Neuronal stem cell (in vitro differentiated cells): ENCODE data around the gene SLC51B.
"Not testable (repeated sequence)": the region's sequence is repeated elsewhere in the genome, so short reads cannot be mapped to it uniquely, and the experiment has no call there.

ENCODE experiments used
- DNase-seq: peaks from one replicate; pipeline ENCODE4 v3.0.0-alpha.2; 2013; ENCODE audit warnings: low spot score
- H2AFZ ChIP-seq: one replicate; pipeline ENCODE4 v1.6.1; 2013; ENCODE audit warnings: mild to moderate bottlenecking, low read length, inconsistent platforms
- H2AK5ac ChIP-seq: 2 replicates; pipeline ENCODE4 v1.6.1; 2013; ENCODE audit warnings: low read depth, mild to moderate bottlenecking, inconsistent platforms, low read length, moderate library complexity, mixed read lengths
- H2BK120ac ChIP-seq: 2 replicates; pipeline ENCODE4 v1.6.1; 2013; ENCODE audit warnings: low read depth, mild to moderate bottlenecking, inconsistent platforms, low read length, moderate library complexity, mixed read lengths
- H2BK12ac ChIP-seq: one replicate; pipeline ENCODE4 v1.6.1; 2013; ENCODE audit warnings: low read length, inconsistent platforms
- H2BK15ac ChIP-seq: 2 replicates; pipeline ENCODE4 v1.6.1; 2013; ENCODE audit warnings: mild to moderate bottlenecking, low read length, inconsistent platforms, mixed read lengths
- H2BK5ac ChIP-seq: one replicate; pipeline ENCODE4 v1.6.1; 2013; ENCODE audit warnings: inconsistent platforms, mild to moderate bottlenecking, low read length, moderate library complexity
- H3K14ac ChIP-seq: one replicate; pipeline ENCODE4 v1.6.1; 2013; ENCODE audit warnings: low read length, inconsistent platforms
- H3K18ac ChIP-seq: 2 replicates; pipeline ENCODE4 v1.6.1; 2013; ENCODE audit warnings: low read length, inconsistent platforms
- H3K23ac ChIP-seq: 2 replicates; pipeline ENCODE4 v1.6.1; 2013; ENCODE audit warnings: low read depth, mild to moderate bottlenecking, mixed read lengths, low read length, inconsistent platforms; ENCODE audit not compliant: poor library complexity
- H3K27ac ChIP-seq: replicated peaks from 3 replicates; pipeline ENCODE4 v1.5.1; 2013; ENCODE audit warnings: low read length, inconsistent platforms
- H3K27me3 ChIP-seq, 3 experiments: 2 replicates each; pipeline ENCODE4 v1.6.1; 2013; ENCODE audit warnings: low read length in 3 of 3, mild to moderate bottlenecking in 2 of 3, inconsistent platforms in 1 of 3, low read depth in 1 of 3, mixed read lengths in 1 of 3, moderate library complexity in 1 of 3; ENCODE audit not compliant: control insufficient read depth in 3 of 3, insufficient read depth in 3 of 3
- H3K36me3 ChIP-seq, 2 donors: replicated peaks in 1 of 2; 2 replicates each; pipeline ENCODE4 v1.6.1; 2013; ENCODE audit warnings: low read length in 2 of 2; ENCODE audit not compliant: control insufficient read depth in 2 of 2, insufficient read depth in 2 of 2
- H3K4ac ChIP-seq: 2 replicates; pipeline ENCODE4 v1.6.1; 2013; ENCODE audit warnings: inconsistent platforms, mild to moderate bottlenecking, low read length, moderate library complexity
- H3K4me1 ChIP-seq, 2 donors: 1 replicate in 1 of 2; 2 replicates in 1 of 2; pipeline ENCODE4 v1.6.1; 2013; ENCODE audit warnings: low read length in 2 of 2, low read depth in 1 of 2; ENCODE audit not compliant: control insufficient read depth in 2 of 2, insufficient read depth in 1 of 2
- H3K4me2 ChIP-seq: one replicate; pipeline ENCODE4 v1.6.1; 2013; ENCODE audit warnings: mild to moderate bottlenecking, low read length, inconsistent platforms; ENCODE audit not compliant: insufficient read depth, poor library complexity, severe bottlenecking
- H3K4me3 ChIP-seq, 2 donors: 2 replicates each; pipeline ENCODE4 v1.5.1; 2013; ENCODE audit warnings: low read length in 2 of 2, mild to moderate bottlenecking in 2 of 2, inconsistent platforms in 1 of 2, moderate library complexity in 1 of 2
- H3K79me1 ChIP-seq: one replicate; pipeline ENCODE4 v1.6.1; 2013; ENCODE audit warnings: low read depth, mild to moderate bottlenecking, inconsistent platforms, low read length, moderate library complexity
- H3K9ac ChIP-seq: one replicate; pipeline ENCODE4 v1.6.1; 2013; ENCODE audit warnings: mild to moderate bottlenecking, low read depth, low read length, inconsistent platforms; ENCODE audit not compliant: poor library complexity
- H3K9me3 ChIP-seq, 2 donors: replicated peaks in 1 of 2; 2 replicates each; pipeline versions ENCODE3 to v1.6.1; 2013; ENCODE audit warnings: low read length in 2 of 2, mild to moderate bottlenecking in 2 of 2, inconsistent platforms in 1 of 2, low read depth in 1 of 2, mixed read lengths in 1 of 2, moderate library complexity in 1 of 2; ENCODE audit not compliant: control insufficient read depth in 2 of 2, insufficient read depth in 1 of 2
- H4K8ac ChIP-seq: one replicate; pipeline ENCODE4 v1.6.1; 2013; ENCODE audit warnings: low read depth, mild to moderate bottlenecking, inconsistent platforms, low read length, moderate library complexity
- H4K91ac ChIP-seq: one replicate; pipeline ENCODE4 v1.6.1; 2013; ENCODE audit warnings: low read length, low read depth, mild to moderate bottlenecking, inconsistent platforms; ENCODE audit not compliant: poor library complexity
- WGBS, 2 donors: extraction: QIAGEN DNeasy Blood & Tissue Kit; methylation state at CpG; one replicate each; pipeline ENCODE4 v1.1.7; 2013; ENCODE audit warnings: missing lambda C conversion rate in 2 of 2, mixed read lengths in 1 of 2; ENCODE audit not compliant: insufficient read length in 2 of 2, insufficient replicate concordance in 1 of 2; ENCODE audit errors: extremely low coverage in 2 of 2; 5-methylcytosine and 5-hydroxymethylcytosine counted together

The SLC51B gene

GRCh38 chr15:65071381-65071811 is 26.2 kb downstream of the SLC51B start:
- peak overlapping the region; percentile 63 for H3K18ac ChIP-seq
- no peak overlapping the region for H2BK15ac ChIP-seq
- H3K4me3 ChIP-seq, result no peak overlapping the region
- no peak overlapping the region for H2BK5ac ChIP-seq
- H3K27ac ChIP-seq, result no peak overlapping the region
- DNase-seq, result no peak
- no peak overlapping the region for H2BK12ac ChIP-seq
- no peak overlapping the region for H3K4ac ChIP-seq
- peaks cover 8 to 15% of the 10 kb centered on the region in 2 donors for H3K4me1 ChIP-seq
- H2BK120ac ChIP-seq, result no peak overlapping the region
- H3K79me1 ChIP-seq, result no peaks in the 10 kb centered on the region
- no peaks in the 10 kb centered on the region for H3K36me3 ChIP-seq
- H3K27me3 ChIP-seq, result peaks cover 0 to 38% (median 0%) of the 10 kb centered on the region in 3 experiments
- no peak overlapping the region for H3K9ac ChIP-seq
- no peak overlapping the region for H4K91ac ChIP-seq
- no peak overlapping the region for H2AFZ ChIP-seq
- no peak overlapping the region for H4K8ac ChIP-seq
- H3K14ac ChIP-seq, result peak overlapping the region; percentile 14
- no peak overlapping the region for H3K4me2 ChIP-seq
- no peak overlapping the region for H2AK5ac ChIP-seq
- H3K23ac ChIP-seq, result no peak overlapping the region
- H3K9me3 ChIP-seq, result peaks cover 2 to 4% of the 10 kb centered on the region in 2 donors
- no CpG with 5 or more reads among the region's 5 CpGs for WGBS, 2 donors

- Histone ChIP-seq H3K23ac (no peak overlapping the region), H2BK120ac (no peak overlapping the region), H2AK5ac (no peak overlapping the region), H3K18ac (no peak overlapping the region), H3K27ac (no peak overlapping the region), H3K4me2 (no peak overlapping the region), H3K9ac (no peak overlapping the region), H2AFZ (no peak overlapping the region), H3K27me3 (peaks cover 0 to 32% (median 0%) of the 10 kb centered on the region in 3 experiments), H3K4ac (no peak overlapping the region), H2BK5ac (no peak overlapping the region), H4K8ac (no peak overlapping the region), H4K91ac (no peak overlapping the region), H2BK12ac (no peak overlapping the region), H3K79me1 (no peaks in the 10 kb centered on the region), H3K36me3 (no peaks in the 10 kb centered on the region), H3K9me3 (peaks cover 2 to 4% of the 10 kb centered on the region in 2 donors), H3K4me1 (peaks cover 3 to 11% of the 10 kb centered on the region in 2 donors), H3K14ac (no peak overlapping the region), H2BK15ac (no peak overlapping the region), H3K4me3 (no peak overlapping the region)
- DNase-seq, result no peak
- WGBS, 2 donors, result no CpG with 5 or more reads among the region's 1 CpG
These were observed 26.8 kb downstream of the SLC51B start for GRCh38 chr15:65072027-65072426.

GRCh38 chr15:65072617-65073016 is 27.4 kb downstream of the SLC51B start:
- no peak overlapping the region for H2AK5ac ChIP-seq
- DNase-seq, result no peak
- peaks cover 0 to 26% (median 0%) of the 10 kb centered on the region in 3 experiments for H3K27me3 ChIP-seq
- H4K8ac ChIP-seq, result no peak overlapping the region
- H3K18ac ChIP-seq, result no peak overlapping the region
- H2BK15ac ChIP-seq, result no peak overlapping the region
- no peaks in the 10 kb centered on the region for H3K36me3 ChIP-seq
- no peak overlapping the region for H2AFZ ChIP-seq
- no peak overlapping the region for H2BK12ac ChIP-seq
- peaks cover 0 to 6% of the 10 kb centered on the region in 2 donors for H3K4me1 ChIP-seq
- no peak overlapping the region for H3K4me2 ChIP-seq
- no peak overlapping the region for H2BK5ac ChIP-seq
- no CpG with 5 or more reads among the region's 3 CpGs for WGBS, 2 donors
- H3K23ac ChIP-seq, result no peak overlapping the region
- no peaks in the 10 kb centered on the region for H3K79me1 ChIP-seq
- H3K14ac ChIP-seq, result no peak overlapping the region
- H3K4ac ChIP-seq, result no peak overlapping the region
- H3K4me3 ChIP-seq, result no peak overlapping the region
- H3K9me3 ChIP-seq, result peaks cover 2 to 4% of the 10 kb centered on the region in 2 donors
- H2BK120ac ChIP-seq, result no peak overlapping the region
- no peak overlapping the region for H3K9ac ChIP-seq
- H3K27ac ChIP-seq, result no peak overlapping the region
- no peak overlapping the region for H4K91ac ChIP-seq

- not testable (repeated sequence) for H3K4me2 ChIP-seq, H3K9me3 ChIP-seq, H2AFZ ChIP-seq, H2BK5ac ChIP-seq, H3K4ac ChIP-seq, H3K27ac ChIP-seq, H3K79me1 ChIP-seq, H2AK5ac ChIP-seq, H3K36me3 ChIP-seq, DNase-seq, H3K18ac ChIP-seq, H2BK12ac ChIP-seq, H3K14ac ChIP-seq, H3K23ac ChIP-seq, H2BK15ac ChIP-seq, H3K9ac ChIP-seq, H3K4me1 ChIP-seq, H3K4me3 ChIP-seq, H2BK120ac ChIP-seq, H4K8ac ChIP-seq, H4K91ac ChIP-seq
- WGBS, 2 donors, result no CpG with 5 or more reads among the region's 22 CpGs
- peaks cover 0 to 16% (median 0%) of the 10 kb centered on the region in 3 experiments for H3K27me3 ChIP-seq
These were observed 29.8 kb downstream of the SLC51B start for GRCh38 chr15:65074946-65075345.
